Body of pancreas (tissue), 4 donors: Measurements from ENCODE around the gene VEGFB. TPM values are rescaled to one million over a fixed set of nuclear protein-coding genes. Genes with fewer than 3 reads are reported as not detected.

Experiments used
- ATAC-seq: fragments of 150-250 bp; one replicate; pipeline ENCODE4 v1.9.1; 2016
- DNase-seq, 4 donors: peaks; one replicate each; pipeline ENCODE4 v3.0.0-alpha.2; 2019
- H3K27ac ChIP-seq, 4 donors: fragments of 200-600 bp; sonication (generic); 1 replicate in 3 of 4; 2 replicates in 1 of 4; pipeline versions ENCODE4 v1.5.1 to v1.6.1; 2016 to 2019; ENCODE audit warnings: mild to moderate bottlenecking in 1 of 4, mixed read lengths in 1 of 4, moderate library complexity in 1 of 4
- H3K27me3 ChIP-seq, 2 donors: fragments of 200-600 bp; sonication (generic); one replicate each; pipeline ENCODE4 v1.6.0; 2016; ENCODE audit warnings: mild to moderate bottlenecking in 1 of 2
- H3K36me3 ChIP-seq, 2 donors: fragments of 200-600 bp; sonication (generic); replicated peaks in 1 of 2; 2 replicates each; pipeline ENCODE4 v1.5.1; 2016; ENCODE audit warnings: low read depth in 2 of 2; ENCODE audit not compliant: insufficient read depth in 1 of 2
- H3K4me1 ChIP-seq: fragments of 200-600 bp; sonication (generic); one replicate; pipeline ENCODE4 v1.6.0; 2016
- H3K4me3 ChIP-seq, 2 donors: fragments of 200-600 bp; sonication (generic); 1 replicate in 1 of 2; 2 replicates in 1 of 2; pipeline ENCODE4 v1.5.1; 2016 to 2019
- H3K9me3 ChIP-seq, 3 donors: fragments of 200-600 bp; sonication (generic); 1 replicate in 2 of 3; 2 replicates in 1 of 3; pipeline ENCODE4 v1.5.1; 2016
- POLR2A ChIP-seq, 3 donors: fragments of 450-650 bp; IDR thresholded peaks; one replicate each; pipeline ENCODE4 v1.6.1; 2016; ENCODE audit warnings: antibody characterized with exemption in 3 of 3, mild to moderate bottlenecking in 2 of 3
- WGBS, 2 donors: methylation state at CpG; one replicate each; pipeline ENCODE4 v1.1.5; 2017; 5-methylcytosine and 5-hydroxymethylcytosine counted together
- intact Hi-C: fragments of 100-400 bp; cut with DNase I; formaldehyde crosslinking; loops from one replicate; pipeline ENCODE4 v1.15.1; 2023
- total RNA-seq, 2 donors: library from RNA; depleted of rRNA; stranded (reverse); fragments of >200 nt; gene quantifications; one replicate each; pipeline ENCODE4 v1.1.0, GENCODE V29; 2016
- TF ChIP-seq, protein P1 (sequence below), 7 experiments: fragments of 450-650 bp in 4 of 7; fragments of 200-600 bp in 3 of 7; sonication (generic) in 3 of 7; IDR thresholded peaks; one replicate each; pipeline ENCODE4 v1.5.1; 2016 to 2019; ENCODE audit warnings: antibody characterized with exemption in 7 of 7

Gene VEGFB
- total RNA-seq, 2 donors from 2014 or later, result 32.4 to 108 TPM

- TF ChIP-seq POLR2A (IDR thresholded peaks at IDR 0.05), result no peak
- TF ChIP-seq, protein P1, sequence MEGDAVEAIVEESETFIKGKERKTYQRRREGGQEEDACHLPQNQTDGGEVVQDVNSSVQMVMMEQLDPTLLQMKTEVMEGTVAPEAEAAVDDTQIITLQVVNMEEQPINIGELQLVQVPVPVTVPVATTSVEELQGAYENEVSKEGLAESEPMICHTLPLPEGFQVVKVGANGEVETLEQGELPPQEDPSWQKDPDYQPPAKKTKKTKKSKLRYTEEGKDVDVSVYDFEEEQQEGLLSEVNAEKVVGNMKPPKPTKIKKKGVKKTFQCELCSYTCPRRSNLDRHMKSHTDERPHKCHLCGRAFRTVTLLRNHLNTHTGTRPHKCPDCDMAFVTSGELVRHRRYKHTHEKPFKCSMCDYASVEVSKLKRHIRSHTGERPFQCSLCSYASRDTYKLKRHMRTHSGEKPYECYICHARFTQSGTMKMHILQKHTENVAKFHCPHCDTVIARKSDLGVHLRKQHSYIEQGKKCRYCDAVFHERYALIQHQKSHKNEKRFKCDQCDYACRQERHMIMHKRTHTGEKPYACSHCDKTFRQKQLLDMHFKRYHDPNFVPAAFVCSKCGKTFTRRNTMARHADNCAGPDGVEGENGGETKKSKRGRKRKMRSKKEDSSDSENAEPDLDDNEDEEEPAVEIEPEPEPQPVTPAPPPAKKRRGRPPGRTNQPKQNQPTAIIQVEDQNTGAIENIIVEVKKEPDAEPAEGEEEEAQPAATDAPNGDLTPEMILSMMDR (IDR thresholded peaks at IDR 0.05), result no peak
- intact Hi-C loops, result no loop called here
- peaks cover 12 to 27% of the 10 kb centered on the region in 2 donors for H3K36me3 ChIP-seq
- ATAC-seq, result no peak
- no peak overlapping the region for H3K4me3 ChIP-seq
- no peak overlapping the region for H3K27ac ChIP-seq
- H3K27me3 ChIP-seq, result no peaks in the 10 kb centered on the region
- 93% methylated on average over 27 of the region's 27 CpGs for WGBS, 2 donors
- H3K9me3 ChIP-seq, result no peaks in the 10 kb centered on the region
- DNase-seq, result no peak
- H3K4me1 ChIP-seq, result peaks cover 9% of the 10 kb centered on the region
Observed at GRCh38 chr11:64203421-64204079, 30.8 kb upstream of the VEGFB start.

- DNase-seq (no peak), ATAC-seq (no peak)
- Histone ChIP-seq H3K9me3 (no peaks in the 10 kb centered on the region), H3K36me3 (peaks cover 12 to 27% of the 10 kb centered on the region in 2 donors), H3K27me3 (no peaks in the 10 kb centered on the region), H3K4me3 (no peak overlapping the region), H3K27ac (no peak overlapping the region), H3K4me1 (peaks cover 9% of the 10 kb centered on the region)
- intact Hi-C loops, result no loop called here
- 77 to 80% methylated on average over 16 of the region's 16 CpGs for WGBS, 2 donors
- TF ChIP-seq, protein P1 (IDR thresholded peaks at IDR 0.05), result no peak
- no peak for TF ChIP-seq POLR2A (IDR thresholded peaks at IDR 0.05)
Observed at GRCh38 chr11:64204080-64204440, 30.3 kb upstream of the VEGFB start.

DNA sequence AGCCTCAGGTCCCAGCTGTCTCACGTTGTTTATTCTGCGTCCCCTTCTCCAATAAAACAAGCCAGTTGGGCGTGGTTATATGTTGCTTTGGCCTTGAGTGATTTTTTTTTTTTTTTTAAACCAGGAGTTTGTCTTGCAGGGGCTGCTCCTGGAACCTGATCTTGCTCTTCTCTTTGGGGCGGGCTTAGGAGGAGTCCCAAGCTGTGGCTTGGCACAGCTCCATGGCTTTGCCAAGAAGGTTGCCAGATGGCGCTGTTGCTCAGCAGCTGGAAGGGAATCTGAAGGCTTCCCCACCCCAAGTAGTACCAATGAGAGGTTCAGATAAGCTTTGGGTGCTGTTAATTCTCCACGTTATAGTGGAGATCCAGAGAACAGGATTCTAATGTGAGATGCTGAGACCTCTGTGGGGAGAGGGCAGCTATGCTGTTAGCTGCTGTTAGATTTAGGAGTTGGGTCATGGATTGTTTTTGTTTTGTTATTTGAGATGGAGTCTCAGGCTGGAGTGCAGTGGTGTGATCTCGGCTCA, 29.9 kb upstream of the VEGFB start:
- peak; percentile 90 to 94 (median 92) for DNase-seq
- H3K27ac ChIP-seq, result no peak overlapping the region
- H3K36me3 ChIP-seq, result peaks cover 12 to 27% of the 10 kb centered on the region in 2 donors
- peak; percentile 82 for ATAC-seq
- peaks cover 9% of the 10 kb centered on the region for H3K4me1 ChIP-seq
- no peaks in the 10 kb centered on the region for H3K9me3 ChIP-seq
- no peak overlapping the region for H3K4me3 ChIP-seq
- no peak for TF ChIP-seq POLR2A (IDR thresholded peaks at IDR 0.05)
- TF ChIP-seq, protein P1 (IDR thresholded peaks at IDR 0.05), result peak; percentile 42 to 87 (median 85)
- H3K27me3 ChIP-seq, result no peaks in the 10 kb centered on the region
- WGBS, 2 donors, result 17 to 25% methylated on average over 5 to 7 of the region's 7 CpGs
- intact Hi-C loops, result no loop called here

DNA sequence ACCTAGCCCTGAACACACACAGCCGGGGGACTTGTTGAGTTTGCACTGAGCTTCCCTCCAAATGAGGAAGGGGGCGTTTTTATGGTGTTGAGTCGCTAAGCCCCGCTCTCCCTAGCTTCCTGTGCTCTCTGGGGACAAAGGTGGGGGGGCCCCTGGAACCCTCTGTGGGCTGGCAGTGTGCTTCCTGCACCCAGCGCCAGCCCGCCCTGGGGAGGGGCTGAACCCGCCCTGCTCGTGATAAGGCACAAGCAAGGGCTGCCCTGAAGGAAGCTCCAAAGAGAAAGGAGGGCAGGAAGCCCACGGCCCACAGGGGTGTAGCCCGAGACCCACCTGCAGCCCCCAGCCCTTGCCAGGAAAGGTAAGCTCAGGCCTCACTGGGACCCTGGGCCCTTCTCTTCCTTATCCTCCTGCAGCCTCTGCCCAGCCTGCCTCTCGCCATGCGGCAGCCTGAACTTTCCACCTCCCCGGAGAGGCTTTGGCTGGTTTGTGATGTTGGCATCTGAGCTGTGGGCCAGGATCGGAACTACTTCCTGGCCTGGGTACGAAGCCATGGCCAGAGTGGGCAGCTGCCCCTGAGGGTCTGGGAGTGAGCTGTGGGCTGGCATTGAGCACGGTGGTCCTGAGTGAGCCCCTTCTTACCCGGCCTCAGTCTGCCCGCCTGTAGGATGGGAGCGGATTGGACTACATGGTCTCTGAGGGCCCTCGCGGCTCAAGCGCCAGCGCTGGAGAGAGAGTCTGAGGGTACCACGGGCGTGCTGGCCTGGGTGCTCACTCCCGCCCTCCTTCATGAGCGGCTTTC, 27.7 kb upstream of the VEGFB start, which contains the start of gene FERMT3:
FERMT3 (plus strand) TSS at position 265 of the 799 bp plus-strand sequence. CDS start 644 bp downstream, outside the sequence.
- TF ChIP-seq POLR2A (IDR thresholded peaks at IDR 0.05), result peak in 1 of 3 donors; percentile 29
- TF ChIP-seq, protein P1 (IDR thresholded peaks at IDR 0.05), result no peak
- Histone ChIP-seq H3K27me3 (no peaks in the 10 kb centered on the region), H3K27ac (peak within 1 kb of the TSS; percentile 5 to 72 (median 56)), H3K36me3 (peaks cover 12 to 15% of the 10 kb centered on the region in 2 donors), H3K4me1 (peaks cover 9% of the 10 kb centered on the region), H3K4me3 (no peak within 1 kb of the TSS), H3K9me3 (no peaks in the 10 kb centered on the region)
- intact Hi-C loops, result loop anchor here (5.0 kb wide), 1 partner anchor 91 kb away; no protein-coding TSS in a partner anchor
- peak in 3 of 4 donors; percentile 27 to 75 (median 35) for DNase-seq
- WGBS, 2 donors, result 78 to 84% methylated on average over 12 to 25 of the region's 27 CpGs
- no peak for ATAC-seq
